ENCODE results near the gene STEAP2. TPM values are rescaled to one million over a fixed set of nuclear protein-coding genes. Genes with fewer than 3 reads are reported as not detected.

The STEAP2 gene
- 0.32 and 1.4 TPM in 2 replicates for total RNA-seq

DNA sequence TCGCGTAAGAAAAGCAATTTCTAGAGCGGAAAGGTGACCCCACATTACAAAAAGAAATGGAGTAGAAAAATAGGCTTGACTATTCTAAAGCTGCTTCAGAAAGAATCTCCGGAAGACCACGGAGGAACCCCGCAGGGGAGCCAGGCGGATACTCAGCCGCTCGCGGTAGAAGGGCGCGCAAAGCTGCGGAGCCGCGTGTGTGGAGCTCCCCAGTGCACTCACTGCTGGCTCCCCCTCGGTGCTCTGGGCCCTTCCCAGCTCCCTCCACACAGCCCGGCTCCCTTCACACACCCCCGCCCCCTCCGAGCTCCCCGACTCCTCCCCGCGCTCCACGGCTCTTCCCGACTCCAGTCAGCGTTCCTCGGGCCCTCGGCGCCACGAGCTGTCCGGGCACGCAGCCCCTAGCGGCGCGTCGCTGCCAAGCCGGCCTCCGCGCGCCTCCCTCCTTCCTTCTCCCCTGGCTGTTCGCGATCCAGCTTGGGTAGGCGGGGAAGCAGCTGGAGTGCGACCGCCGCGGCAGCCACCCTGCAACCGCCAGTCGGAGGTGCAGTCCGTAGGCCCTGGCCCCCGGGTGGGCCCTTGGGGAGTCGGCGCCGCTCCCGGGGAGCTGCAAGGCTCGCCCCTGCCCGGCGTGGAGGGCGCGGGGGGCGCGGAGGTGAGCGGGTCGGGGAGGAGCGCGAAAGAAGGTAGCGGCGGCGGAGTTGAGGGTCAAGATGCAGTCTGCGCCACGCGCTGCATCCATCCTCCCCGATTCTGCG is at the start of gene STEAP2:
Gene STEAP2 (plus strand): TSS at position 350 of the 758 bp plus-strand sequence. CDS start 13,343 bp downstream, outside the sequence.

DNA sequence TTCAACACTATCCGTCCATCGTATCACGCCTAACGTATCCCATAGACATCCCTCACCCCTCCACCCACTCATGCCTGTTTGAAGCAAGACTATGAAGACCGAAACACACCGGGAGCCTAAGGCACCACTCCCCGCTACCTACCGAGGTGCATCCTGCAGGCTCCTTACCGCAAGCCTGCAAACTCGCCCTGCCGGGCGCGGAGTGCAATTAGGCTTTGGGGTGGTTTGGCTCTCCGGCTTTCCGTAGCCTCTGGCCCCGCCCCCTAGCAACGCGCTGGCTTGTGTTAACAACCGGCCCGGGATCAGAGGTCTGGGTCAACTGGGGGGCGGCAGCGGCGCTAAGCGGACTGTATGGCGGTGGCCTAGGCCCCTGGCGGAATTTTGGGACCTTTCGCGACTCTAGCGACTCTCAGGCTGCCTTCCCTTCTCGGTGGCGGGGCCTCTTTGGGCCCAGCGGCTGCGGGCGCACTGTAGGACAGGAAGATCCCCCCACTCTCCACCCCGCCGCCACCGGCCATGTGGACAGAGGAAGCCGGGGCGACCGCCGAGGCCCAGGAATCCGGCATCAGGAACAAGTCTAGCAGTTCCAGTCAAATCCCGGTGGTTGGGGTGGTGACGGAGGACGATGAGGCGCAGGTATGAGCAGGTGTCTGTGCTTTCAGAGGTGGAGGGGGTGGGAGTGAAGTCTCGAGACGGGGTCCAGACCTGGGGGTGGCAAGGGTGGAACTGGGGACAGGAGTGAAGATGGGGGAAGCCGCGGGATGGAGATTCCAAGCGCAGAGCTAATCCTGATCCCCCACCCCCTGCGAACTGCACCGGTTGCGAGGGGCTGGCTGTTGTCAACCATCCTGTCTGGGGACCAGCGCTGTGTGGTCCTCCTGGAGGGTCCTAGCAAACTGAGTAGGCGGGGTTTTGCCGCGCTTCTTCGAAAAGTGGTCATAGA is 33.6 kb downstream of the STEAP2 start, which contains the start of gene CFAP69:
Gene CFAP69 (plus strand): TSS at position 266 of the 943 bp plus-strand sequence. CDS start 251 bp downstream, at position 517.

Other genes with a start within 250 kb of the STEAP2 start
- gene STEAP1, start 57.3 kb upstream of the STEAP2 start, total RNA-seq = 7.4 and 9.6 TPM in 2 replicates
- 1.3 and 2.4 TPM in 2 replicates for gene CFAP69, start 33.4 kb downstream of the STEAP2 start, total RNA-seq
- gene FAM237B, start 109.6 kb downstream of the STEAP2 start, total RNA-seq = not detected in 2 replicates
- 4.7 and 12.6 TPM in 2 replicates for gene GTPBP10, start 135.0 kb downstream of the STEAP2 start, total RNA-seq
- gene CLDN12, start 191.7 kb downstream of the STEAP2 start, total RNA-seq = 3.9 and 14.5 TPM in 2 replicates